HCT116 (cell line): ENCODE results near the gene ESPNL. TPM values are rescaled to one million over a fixed set of nuclear protein-coding genes. Genes with fewer than 3 reads are reported as not detected.
"Not testable (repeated sequence)": the region's sequence is repeated elsewhere in the genome, so short reads cannot be mapped to it uniquely, and the experiment has no call there.

Experiments
- ATAC-seq: fragments of 200-7000 bp; cut with Tn5 transposase; 2 replicates; pipeline ENCODE4 v1.9.1; 2020; ENCODE audit warnings: mild to moderate bottlenecking, moderate library complexity
- BruUV-seq: library from RNA; stranded (reverse); fragments of 400-500 nt; replicated peaks from 2 replicates; lab custom pipeline; 2021; lab: Mats Ljungman, UMichigan
- CTCF ChIA-PET: fragments of 300-600 bp; sonication (Branson Sonifier 250); formaldehyde crosslinking; loops from one replicate; lab custom pipeline; 2021; ENCODE audit warnings: antibody characterized with exemption; lab: Charles Lee
- POLR2A ChIA-PET: fragments of 300-600, 350-600 bp; sonication (Branson Sonifier 250); formaldehyde crosslinking; loops from one replicate; lab custom pipeline; 2021; ENCODE audit warnings: antibody characterized with exemption; lab: Charles Lee
- RAD21 ChIA-PET, 2 experiments: fragments of 300-600 bp; sonication (Branson Sonifier 250); formaldehyde crosslinking; loops; one replicate each; lab custom pipeline; 2023; ENCODE audit warnings: low total read pairs in 2 of 2; ENCODE audit not compliant: uncharacterized antibody in 2 of 2, unreplicated experiment in 2 of 2, low non-redundant PET in 1 of 2; lab: Charles Lee
- DNase-seq: peaks from one replicate; pipeline ENCODE4 v3.0.0-alpha.2; 2010; ENCODE audit warnings: low read depth, low spot score
- H2AFZ ChIP-seq: fragments of 200-600 bp; shearing (Covaris generic), sonication (generic); 2 replicates; pipeline ENCODE4 v1.6.1; 2017; ENCODE audit warnings: low read depth, mixed run types, mixed read lengths, antibody characterized with exemption, low read length; ENCODE audit not compliant: poor library complexity, severe bottlenecking
- H3K27ac ChIP-seq: 2 replicates; pipeline ENCODE4 v1.5.1; 2012; ENCODE audit warnings: low read depth, low read length
- H3K27me3 ChIP-seq: fragments of 200-600 bp; sonication (generic); 2 replicates; pipeline ENCODE4 v1.6.1; 2016; ENCODE audit warnings: mixed run types, low read length, mixed read lengths; ENCODE audit not compliant: insufficient read depth
- H3K36me3 ChIP-seq, 2 experiments: fragments of 200-500 bp in 1 of 2; fragments of 200-600 bp in 1 of 2; sonication (Bioruptor generic) in 1 of 2; sonication (generic) in 1 of 2; 2 replicates each; pipeline versions ENCODE4 v1.5.1 to v1.6.1; 2014 to 2016; ENCODE audit warnings: low read length in 2 of 2, inconsistent platforms in 1 of 2, mixed read lengths in 1 of 2, mixed run types in 1 of 2; ENCODE audit not compliant: insufficient read depth in 2 of 2, control insufficient read depth in 1 of 2
- H3K4me1 ChIP-seq, 2 experiments: fragments of 200-600 bp in 1 of 2; sonication (generic) in 1 of 2; 2 replicates each; pipeline versions ENCODE4 v1.5.1 to v1.6.1; 2012 to 2017; ENCODE audit warnings: low read length in 2 of 2, inconsistent platforms in 1 of 2, mild to moderate bottlenecking in 1 of 2, mixed read lengths in 1 of 2, mixed run types in 1 of 2, moderate library complexity in 1 of 2; ENCODE audit not compliant: insufficient read depth in 2 of 2, control insufficient read depth in 1 of 2
- H3K4me2 ChIP-seq: fragments of 200-600 bp; sonication (generic); 2 replicates; pipeline ENCODE4 v1.6.1; 2017; ENCODE audit warnings: mixed run types, low read length, mixed read lengths
- H3K4me3 ChIP-seq, 2 experiments: fragments of 200-600 bp in 1 of 2; sonication (generic) in 1 of 2; replicated peaks in 1 of 2; 2 replicates each; pipeline ENCODE4 v1.5.1; 2011 to 2016; ENCODE audit warnings: low read length in 2 of 2, control low read depth in 1 of 2, low read depth in 1 of 2, mild to moderate bottlenecking in 1 of 2, mixed read lengths in 1 of 2, mixed run types in 1 of 2
- H3K79me2 ChIP-seq: fragments of 200-600 bp; sonication (generic); 2 replicates; pipeline ENCODE4 v1.6.1; 2017; ENCODE audit warnings: mild to moderate bottlenecking, mixed run types, low read length, moderate library complexity, mixed read lengths; ENCODE audit not compliant: insufficient read depth
- H3K9ac ChIP-seq: fragments of 200-600 bp; sonication (generic); 2 replicates; pipeline ENCODE4 v1.6.1; 2016; ENCODE audit warnings: low read length, mixed read lengths
- H3K9me2 ChIP-seq: fragments of 200-600 bp; sonication (generic), shearing (Covaris generic); 2 replicates; pipeline ENCODE4 v1.6.1; 2017; ENCODE audit warnings: mixed run types, mild to moderate bottlenecking, moderate library complexity; ENCODE audit not compliant: insufficient read depth
- H3K9me3 ChIP-seq, 2 experiments: fragments of 200-500 bp in 1 of 2; fragments of 200-600 bp in 1 of 2; sonication (Bioruptor generic) in 1 of 2; sonication (generic) in 1 of 2; 2 replicates each; pipeline ENCODE4 v1.6.1; 2014 to 2017; ENCODE audit warnings: low read length in 2 of 2, mixed read lengths in 2 of 2, inconsistent platforms in 1 of 2, low read depth in 1 of 2, mild to moderate bottlenecking in 1 of 2, mixed run types in 1 of 2, moderate library complexity in 1 of 2; ENCODE audit not compliant: control insufficient read depth in 1 of 2, insufficient read depth in 1 of 2
- H4K20me1 ChIP-seq: fragments of 200-600 bp; sonication (generic), shearing (Covaris generic); 2 replicates; pipeline ENCODE4 v1.6.1; 2017; ENCODE audit warnings: mixed run types, mild to moderate bottlenecking, moderate library complexity; ENCODE audit not compliant: insufficient read depth
- CBX3 ChIP-seq: IDR thresholded peaks from 2 replicates; pipeline ENCODE4 v1.6.1; 2012; ENCODE audit warnings: low read depth
- CTCF ChIP-seq, 3 experiments: fragments of 200-600 bp in 1 of 3; sonication (generic) in 1 of 3; IDR thresholded peaks in 2 of 3; conservative IDR thresholded peaks in 1 of 3; 2 replicates each; pipeline ENCODE4 v1.5.1; 2012 to 2017; ENCODE audit warnings: low read depth in 2 of 3, low read length in 2 of 3, antibody characterized with exemption in 1 of 3, borderline replicate concordance in 1 of 3, control low read depth in 1 of 3, mild to moderate bottlenecking in 1 of 3, mixed read lengths in 1 of 3, mixed run types in 1 of 3, moderate library complexity in 1 of 3; ENCODE audit not compliant: insufficient read depth in 1 of 3
- EGR1 ChIP-seq: IDR thresholded peaks from 2 replicates; pipeline ENCODE4 v1.6.1; 2012; ENCODE audit warnings: low read depth
- ELF1 ChIP-seq: IDR thresholded peaks from 2 replicates; pipeline ENCODE4 v1.6.1; 2012; ENCODE audit warnings: low read depth, borderline replicate concordance
- EZH2 ChIP-seq: fragments of 200-600 bp; sonication (generic); IDR thresholded peaks from 2 replicates; pipeline ENCODE4 v1.6.1; 2017; ENCODE audit warnings: antibody characterized with exemption, mixed run types
- EZH2phosphoT487 ChIP-seq: fragments of 200-600 bp; IDR thresholded peaks from 2 replicates; pipeline ENCODE4 v1.6.1; 2018; ENCODE audit warnings: antibody characterized with exemption, borderline replicate concordance
- MAX ChIP-seq: IDR thresholded peaks from 2 replicates; pipeline ENCODE4 v1.6.1; 2012
- POLR2A ChIP-seq: IDR thresholded peaks from 2 replicates; pipeline ENCODE4 v1.7.0; 2011; ENCODE audit warnings: borderline replicate concordance; ENCODE audit not compliant: insufficient read depth, insufficient read length; ENCODE audit errors: extremely low read depth
- POLR2AphosphoS5 ChIP-seq: IDR thresholded peaks from 2 replicates; pipeline ENCODE4 v1.6.1; 2011; ENCODE audit warnings: mild to moderate bottlenecking, low read depth, low read length, moderate library complexity
- RAD21 ChIP-seq: IDR thresholded peaks from 2 replicates; pipeline ENCODE4 v1.6.1; 2012; ENCODE audit warnings: low read depth, mild to moderate bottlenecking
- SP1 ChIP-seq: IDR thresholded peaks from 2 replicates; pipeline ENCODE4 v1.6.1; 2012; ENCODE audit warnings: low read depth
- SRF ChIP-seq: IDR thresholded peaks from 2 replicates; pipeline ENCODE4 v1.6.1; 2012; ENCODE audit warnings: low read depth
- TCF7L2 ChIP-seq: IDR thresholded peaks from 2 replicates; pipeline ENCODE4 v1.7.0; 2011; ENCODE audit warnings: borderline replicate concordance, inconsistent platforms; ENCODE audit not compliant: insufficient read depth, insufficient read length; ENCODE audit errors: extremely low read depth
- YY1 ChIP-seq: IDR thresholded peaks from 2 replicates; pipeline ENCODE4 v1.6.1; 2011; ENCODE audit warnings: low read length, low read depth, moderate library complexity, mild to moderate bottlenecking; ENCODE audit not compliant: insufficient replicate concordance; ENCODE audit errors: extremely low read depth
- ZFX ChIP-seq: fragments of 450-650 bp; IDR thresholded peaks from 2 replicates; pipeline ENCODE4 v1.6.1; 2017
- intact Hi-C: fragments of 100-400 bp; cut with micrococcal nuclease; formaldehyde crosslinking; loops from 2 replicates; pipeline ENCODE4 v1.10.0; 2022
- total RNA-seq: library from RNA; stranded (reverse); gene quantifications from one replicate; pipeline ENCODE4 v1.2.1, GENCODE V29; 2021; ENCODE audit not compliant: unreplicated experiment

The ESPNL gene
- total RNA-seq, 1 experiment from 2014 or later: 0.22 TPM

- DNase-seq, intact Hi-C loops, H3K9me2 ChIP-seq, POLR2A ChIA-PET, H3K36me3 ChIP-seq, H3K27ac ChIP-seq, RAD21 ChIA-PET, BruUV-seq, H3K4me1 ChIP-seq, H3K27me3 ChIP-seq, ATAC-seq, H3K79me2 ChIP-seq, H4K20me1 ChIP-seq, H3K4me3 ChIP-seq, H3K9ac ChIP-seq, H2AFZ ChIP-seq, H3K9me3 ChIP-seq, H3K4me2 ChIP-seq, CTCF ChIA-PET: not testable (repeated sequence)
Observed at GRCh38 chr2:238115709-238116108, 15.6 kb downstream of the ESPNL start.

GRCh38 chr2:238116298-238117198, 16.4 kb downstream of the ESPNL start:
- Histone ChIP-seq H3K4me2 (no peak overlapping the region), H3K27me3 (no peaks in the 10 kb centered on the region; the same call in 1 of the 2 replicates), H3K27ac (no peak overlapping the region), H3K9me3 (no peaks in the 10 kb centered on the region), H2AFZ (no peak overlapping the region), H3K9ac (no peak overlapping the region), H4K20me1 (no peaks in the 10 kb centered on the region), H3K4me3 (no peak overlapping the region), H3K79me2 (no peaks in the 10 kb centered on the region), H3K9me2 (no peaks in the 10 kb centered on the region), H3K4me1 (peaks cover 0 to 3% of the 10 kb centered on the region in 2 experiments; a peak in 1 of 4 replicates), H3K36me3 (no peaks in the 10 kb centered on the region)
- POLR2A ChIA-PET: no interaction called here
- intact Hi-C loops: no loop called here
- CTCF ChIA-PET: no interaction called here
- no TSS peak for BruUV-seq
- RAD21 ChIA-PET: no interaction called here
- no peak for ATAC-seq
- DNase-seq: no peak
- TF ChIP-seq ZFX (no peak), CBX3 (no peak), EZH2phosphoT487 (no peak), EZH2 (no peak), RAD21 (no peak), CTCF (IDR thresholded peaks at IDR 0.05 in 2 of 3, conservative IDR thresholded peaks at IDR 0.05 in 1 of 3; ENCODE audit: borderline replicate concordance in 1 of 3, insufficient read depth in 1 of 3, low read depth in 2 of 3, low read length in 2 of 3) (no peak), MAX (no peak), SP1 (no peak), SRF (no peak), POLR2A (no peak), TCF7L2 (no peak), YY1 (no peak), POLR2AphosphoS5 (no peak), ELF1 (no peak), EGR1 (no peak)
